GM18867 (cell line): ENCODE data around the gene OGT.
A peak's percentile ranks its signal among the peaks of the same experiment; 100 is the strongest.

Experiments
- ATAC-seq: cut with Tn5 transposase; IDR thresholded peaks from one replicate; pipeline ENCODE4 v1.9.1; 2021; ENCODE audit warnings: mild to moderate bottlenecking, moderate library complexity; ENCODE audit not compliant: unreplicated experiment

Gene OGT

GRCh38 chrX:71621603-71622002, 88.7 kb downstream of the OGT start:
- ATAC-seq, result no peak

- no peak for ATAC-seq
Measured at GRCh38 chrX:71622032-71622575, 89.2 kb downstream of the OGT start.

- peak; percentile 72 for ATAC-seq
Measured at GRCh38 chrX:71622576-71623450, 89.9 kb downstream of the OGT start.

- ATAC-seq, result no peak
Measured at GRCh38 chrX:71623714-71624113, 90.8 kb downstream of the OGT start.

- no peak for ATAC-seq
Measured at GRCh38 chrX:71625471-71625870, 92.6 kb downstream of the OGT start.
